Motor neuron (in vitro differentiated cells): Measurements from ENCODE around the gene TMEM182. TPM values are rescaled to one million over a fixed set of nuclear protein-coding genes. Genes with fewer than 3 reads are reported as not detected.

Experiments used
- ATAC-seq, 8 experiments: fragments of 200-7000 bp; cut with Tn5 transposase; replicated peaks in 6 of 8; 2 replicates each; pipeline ENCODE4 v1.8.0; 2021; ENCODE audit warnings: mild to moderate bottlenecking in 8 of 8, moderate library complexity in 8 of 8
- H3K27ac ChIP-seq, 2 donors: fragments of 250-450 bp; sonication (Bioruptor Pico); 2 replicates each; pipeline ENCODE4 v1.9.0; 2021; ENCODE audit warnings: antibody characterized with exemption in 2 of 2, mild to moderate bottlenecking in 2 of 2, moderate library complexity in 1 of 2
- H3K4me1 ChIP-seq, 2 donors: fragments of 250-450 bp; sonication (Bioruptor Pico); replicated peaks in 1 of 2; 2 replicates each; pipeline ENCODE4 v1.6.1; 2021; ENCODE audit warnings: antibody characterized with exemption in 2 of 2, mild to moderate bottlenecking in 2 of 2, moderate library complexity in 1 of 2
- H3K4me3 ChIP-seq, 5 donors: fragments of 250-450 bp; sonication (Bioruptor Pico); 2 replicates each; pipeline ENCODE4 v1.9.0; 2021; ENCODE audit warnings: antibody characterized with exemption in 5 of 5, mild to moderate bottlenecking in 5 of 5, moderate library complexity in 4 of 5
- WGBS, 10 experiments: fragments of 450-650 bp; shearing (Covaris generic); methylation state at CpG; one replicate each; pipeline ENCODE4 v1.0.0; 2022; 5-methylcytosine and 5-hydroxymethylcytosine counted together
- in situ Hi-C, 9 experiments: fragments of 400-800 bp; cut with MboI; loops; one replicate each; pipeline ENCODE4 v1.15.0; 2021; ENCODE audit warnings: low sequenced_read_pairs in 9 of 9, low pct_unique_long_range_greater_than_20kb in 2 of 9; ENCODE audit not compliant: unreplicated experiment in 9 of 9
- total RNA-seq, 8 experiments: library from RNA; unstranded; fragments of 300-600 nt; gene quantifications; 2 replicates each; pipeline versions ENCODE4 v1.2.3 to v1.2.4, GENCODE V29; 2022

TMEM182 gene
- total RNA-seq, 8 experiments from 2014 or later, result 3.1 to 9.3 (median 6.2) TPM

- in situ Hi-C loops, result no loop called here
- 0 to 100% (median 60%) methylated on average over 1 to 2 of the region's 2 CpGs; no CpG with 5 or more reads in 3 of the 10 experiments for WGBS, 10 experiments
- ATAC-seq, result peak in 1 of 8 experiments; percentile 13
- Histone ChIP-seq H3K27ac (no peak overlapping the region), H3K4me1 (peaks cover 3 to 29% of the 10 kb centered on the region in 2 donors), H3K4me3 (no peak overlapping the region)
These were observed 71.0 kb downstream of the TMEM182 start for GRCh38 chr2:102832789-102833188.

GRCh38 chr2:102834523-102835273, 72.9 kb downstream of the TMEM182 start:
- Histone ChIP-seq H3K27ac (no peak overlapping the region), H3K4me1 (peaks cover 5 to 29% of the 10 kb centered on the region in 2 donors), H3K4me3 (no peak overlapping the region)
- WGBS, 10 experiments, result 7 to 85% (median 60%) methylated on average over 1 to 6 of the region's 6 CpGs; no CpG with 5 or more reads in 3 of the 10 experiments
- ATAC-seq, result peak in 5 of 8 experiments; percentile 24 to 89 (median 78)
- in situ Hi-C loops, result no loop called here

GRCh38 chr2:102837626-102838198, 75.9 kb downstream of the TMEM182 start:
- in situ Hi-C loops, result no loop called here
- H3K4me1 ChIP-seq, result peaks cover 7 to 27% of the 10 kb centered on the region in 2 donors
- no peak overlapping the region for H3K27ac ChIP-seq
- WGBS, 10 experiments, result 15 to 100% (median 87%) methylated on average over 1 to 7 of the region's 8 CpGs; no CpG with 5 or more reads in 2 of the 10 experiments
- no peak overlapping the region for H3K4me3 ChIP-seq
- no peak for ATAC-seq

- in situ Hi-C loops, result no loop called here
- ATAC-seq, result peak in 7 of 8 experiments; percentile 20 to 64 (median 47)
- peaks cover 7 to 13% of the 10 kb centered on the region in 2 donors for H3K4me1 ChIP-seq
- no peak overlapping the region for H3K27ac ChIP-seq
- no peak overlapping the region for H3K4me3 ChIP-seq
- WGBS, 10 experiments, result 0 to 57% (median 28%) methylated on average over 1 to 6 of the region's 8 CpGs; no CpG with 5 or more reads in 1 of the 10 experiments
These were observed 78.0 kb downstream of the TMEM182 start for GRCh38 chr2:102839668-102840388.

- Histone ChIP-seq H3K4me1 (peaks cover 5 to 7% of the 10 kb centered on the region in 2 donors), H3K27ac (no peak overlapping the region), H3K4me3 (no peak overlapping the region)
- in situ Hi-C loops, result no loop called here
- peak in 7 of 8 experiments; percentile 32 to 95 (median 83) for ATAC-seq
- WGBS, 10 experiments, result 25 to 100% (median 55%) methylated on average over 1 to 14 of the region's 19 CpGs
These were observed 79.4 kb downstream of the TMEM182 start for GRCh38 chr2:102841107-102841840.

GRCh38 chr2:102843764-102844443, 82.1 kb downstream of the TMEM182 start:
- Histone ChIP-seq H3K4me1 (peaks cover 5 to 7% of the 10 kb centered on the region in 2 donors), H3K4me3 (no peak overlapping the region), H3K27ac (no peak overlapping the region)
- WGBS, 10 experiments, result 0 to 100% (median 37%) methylated on average over 1 to 4 of the region's 4 CpGs; no CpG with 5 or more reads in 2 of the 10 experiments
- peak in 1 of 8 experiments; percentile 18 for ATAC-seq
- in situ Hi-C loops, result no loop called here

GRCh38 chr2:102844911-102845310, 83.1 kb downstream of the TMEM182 start:
- Histone ChIP-seq H3K4me3 (no peak overlapping the region), H3K27ac (no peak overlapping the region), H3K4me1 (peaks cover 3 to 5% of the 10 kb centered on the region in 2 donors)
- in situ Hi-C loops, result no loop called here
- no peak for ATAC-seq
- WGBS, 10 experiments, result 92 to 100% (median 100%) methylated on average over 1 to 3 of the region's 3 CpGs; no CpG with 5 or more reads in 5 of the 10 experiments

- WGBS, 10 experiments, result 0 to 39% (median 17%) methylated on average over 1 to 7 of the region's 12 CpGs; no CpG with 5 or more reads in 3 of the 10 experiments
- Histone ChIP-seq H3K4me1 (peaks cover 3 to 5% of the 10 kb centered on the region in 2 donors), H3K4me3 (peak overlapping the region in 2 of 5 donors; percentile 2 to 17), H3K27ac (no peak overlapping the region)
- in situ Hi-C loops, result no loop called here
- ATAC-seq, result peak; percentile 33 to 100 (median 99)
These were observed 86.6 kb downstream of the TMEM182 start for GRCh38 chr2:102848366-102848839.

- ATAC-seq, result no peak
- WGBS, 10 experiments, result 21 to 100% (median 80%) methylated on average over 1 to 5 of the region's 6 CpGs; no CpG with 5 or more reads in 4 of the 10 experiments
These were observed 89.1 kb downstream of the TMEM182 start for GRCh38 chr2:102850888-102851287.

GRCh38 chr2:102852867-102853266, 91.0 kb downstream of the TMEM182 start:
- H3K4me3 ChIP-seq, result no peak overlapping the region
- in situ Hi-C loops, result no loop called here
- no peak overlapping the region for H3K27ac ChIP-seq
- no peaks in the 10 kb centered on the region for H3K4me1 ChIP-seq
- WGBS, 10 experiments, result 0 to 100% (median 80%) methylated on average over 1 to 3 of the region's 3 CpGs; no CpG with 5 or more reads in 1 of the 10 experiments
- ATAC-seq, result peak in 2 of 8 experiments; percentile 91 to 92

More at GRCh38 chr2:102850888-102851287, 89.1 kb downstream of the TMEM182 start:
- Histone ChIP-seq H3K27ac (no peak overlapping the region), H3K4me1 (no peaks in the 10 kb centered on the region), H3K4me3 (no peak overlapping the region)
- in situ Hi-C loops, result no loop called here
